Epithelial cell of proximal tubule (primary cell): ENCODE measurements around the gene CHI3L1. TPM values are rescaled to one million over a fixed set of nuclear protein-coding genes. Genes with fewer than 3 reads are reported as not detected.

ENCODE experiments used
- DNase-seq: peaks from one replicate; pipeline ENCODE4 v3.0.0-alpha.2; 2011; ENCODE audit warnings: low read depth
- H3K4me3 ChIP-seq: 2 replicates; pipeline ENCODE4 v1.5.1; 2011; ENCODE audit warnings: low read depth, mild to moderate bottlenecking, low read length
- CTCF ChIP-seq: conservative IDR thresholded peaks from 2 replicates; pipeline ENCODE4 v1.5.1; 2012; ENCODE audit warnings: low read depth, mild to moderate bottlenecking, low read length
- total RNA-seq: library from RNA; depleted of rRNA; stranded (reverse); fragments of >200 nt; gene quantifications from 2 replicates; pipeline ENCODE4 v1.2.3, GENCODE V29; 2015

CHI3L1 gene
- total RNA-seq, 1 donor from 2014 or later, result 0.86 TPM

GRCh38 chr1:203146537-203146936 lies 40.0 kb downstream of the CHI3L1 start:
- no peak for TF ChIP-seq CTCF
- no peak for DNase-seq

DNA sequence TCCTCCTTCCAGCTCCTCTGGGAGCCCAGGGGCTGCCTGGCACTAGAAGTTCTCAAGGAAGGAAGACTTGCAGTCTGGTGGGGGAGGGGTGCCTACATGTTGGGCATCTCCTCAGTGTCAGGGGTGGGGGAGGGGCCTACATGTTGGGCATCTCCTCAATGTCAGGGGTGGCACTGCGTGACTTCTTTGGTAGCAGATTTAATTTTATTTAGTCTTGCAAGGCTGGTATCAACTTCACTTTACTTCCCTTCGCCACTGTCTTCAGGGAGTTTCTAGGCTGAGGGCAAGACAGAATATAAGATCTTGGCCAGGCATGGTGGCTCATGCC lies 40.5 kb downstream of the CHI3L1 start:
- DNase-seq, result no peak
- no peak overlapping the region for H3K4me3 ChIP-seq
- no peak for TF ChIP-seq CTCF

More at GRCh38 chr1:203146537-203146936, 40.0 kb downstream of the CHI3L1 start:
- H3K4me3 ChIP-seq, result no peak overlapping the region

DNA sequence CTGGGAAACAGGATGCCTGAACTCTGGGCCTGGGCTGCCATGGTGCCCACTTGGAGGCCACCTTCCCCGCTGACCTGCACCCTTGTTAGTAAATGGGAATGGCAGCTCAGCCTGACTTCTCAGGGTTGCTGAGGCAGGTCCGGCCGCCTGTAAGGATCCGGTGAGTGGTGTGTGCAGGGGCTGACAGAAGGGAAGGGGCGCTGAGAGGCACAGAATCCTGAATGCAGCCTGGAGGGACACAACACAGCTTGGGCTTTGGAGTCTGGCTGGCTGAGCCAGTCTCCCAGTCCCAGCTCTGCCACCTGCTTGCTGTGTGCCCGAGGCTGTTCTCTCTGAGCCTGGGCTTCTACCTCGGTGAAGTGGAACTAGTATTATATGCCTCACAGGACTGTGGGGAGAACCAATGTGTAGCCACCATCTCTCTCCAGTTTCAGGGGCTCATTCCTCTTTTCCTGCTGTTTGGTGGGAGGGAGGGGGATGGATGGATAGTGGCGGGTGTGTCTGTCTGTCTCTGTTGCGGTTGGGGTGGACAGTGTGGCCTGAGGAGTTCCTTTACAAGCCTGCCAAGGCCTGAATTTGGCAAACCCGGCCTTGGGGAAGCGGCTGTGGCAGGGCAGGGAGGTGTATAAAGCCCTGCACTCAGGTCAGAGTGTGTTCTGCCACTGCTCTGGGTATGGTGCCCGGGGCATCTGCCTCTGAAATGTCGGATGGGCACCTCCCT lies 41.0 kb downstream of the CHI3L1 start:
- H3K4me3 ChIP-seq, result no peak overlapping the region
- DNase-seq, result no peak
- TF ChIP-seq CTCF, result no peak

GRCh38 chr1:203144661-203145060 lies 41.8 kb downstream of the CHI3L1 start:
- H3K4me3 ChIP-seq, result no peak overlapping the region
- no peak for TF ChIP-seq CTCF
- no peak for DNase-seq

- TF ChIP-seq CTCF, result no peak
Observed at GRCh38 chr1:203143641-203144040, 42.9 kb downstream of the CHI3L1 start.

GRCh38 chr1:203142684-203143408 lies 43.7 kb downstream of the CHI3L1 start:
- no peak for TF ChIP-seq CTCF
- no peak for DNase-seq
- no peak overlapping the region for H3K4me3 ChIP-seq

More at GRCh38 chr1:203143641-203144040, 42.9 kb downstream of the CHI3L1 start:
- H3K4me3 ChIP-seq, result no peak overlapping the region
- DNase-seq, result no peak

GRCh38 chr1:203142124-203142523 lies 44.4 kb downstream of the CHI3L1 start:
- no peak for DNase-seq
- no peak overlapping the region for H3K4me3 ChIP-seq
- TF ChIP-seq CTCF, result no peak
